HCT116 (cell line): Measurements from ENCODE around the gene MCCD1. TPM values are rescaled to one million over a fixed set of nuclear protein-coding genes. Genes with fewer than 3 reads are reported as not detected.
"Not testable (repeated sequence)": the region's sequence is repeated elsewhere in the genome, so short reads cannot be mapped to it uniquely, and the experiment has no call there.

Experiments
- ATAC-seq: fragments of 200-7000 bp; cut with Tn5 transposase; 2 replicates; pipeline ENCODE4 v1.9.1; 2020; ENCODE audit warnings: mild to moderate bottlenecking, moderate library complexity
- BruUV-seq: library from RNA; stranded (reverse); fragments of 400-500 nt; replicated peaks from 2 replicates; lab custom pipeline; 2021; lab: Mats Ljungman, UMichigan
- CTCF ChIA-PET: fragments of 300-600 bp; sonication (Branson Sonifier 250); formaldehyde crosslinking; loops from one replicate; lab custom pipeline; 2021; ENCODE audit warnings: antibody characterized with exemption; lab: Charles Lee
- POLR2A ChIA-PET: fragments of 300-600, 350-600 bp; sonication (Branson Sonifier 250); formaldehyde crosslinking; loops from one replicate; lab custom pipeline; 2021; ENCODE audit warnings: antibody characterized with exemption; lab: Charles Lee
- RAD21 ChIA-PET, 2 experiments: fragments of 300-600 bp; sonication (Branson Sonifier 250); formaldehyde crosslinking; loops; one replicate each; lab custom pipeline; 2023; ENCODE audit warnings: low total read pairs in 2 of 2; ENCODE audit not compliant: uncharacterized antibody in 2 of 2, unreplicated experiment in 2 of 2, low non-redundant PET in 1 of 2; lab: Charles Lee
- DNase-seq: peaks from one replicate; pipeline ENCODE4 v3.0.0-alpha.2; 2010; ENCODE audit warnings: low read depth, low spot score
- H2AFZ ChIP-seq: fragments of 200-600 bp; shearing (Covaris generic), sonication (generic); 2 replicates; pipeline ENCODE4 v1.6.1; 2017; ENCODE audit warnings: low read depth, mixed run types, mixed read lengths, antibody characterized with exemption, low read length; ENCODE audit not compliant: poor library complexity, severe bottlenecking
- H3K27ac ChIP-seq: 2 replicates; pipeline ENCODE4 v1.5.1; 2012; ENCODE audit warnings: low read depth, low read length
- H3K27me3 ChIP-seq: fragments of 200-600 bp; sonication (generic); 2 replicates; pipeline ENCODE4 v1.6.1; 2016; ENCODE audit warnings: mixed run types, low read length, mixed read lengths; ENCODE audit not compliant: insufficient read depth
- H3K36me3 ChIP-seq, 2 experiments: fragments of 200-500 bp in 1 of 2; fragments of 200-600 bp in 1 of 2; sonication (Bioruptor generic) in 1 of 2; sonication (generic) in 1 of 2; 2 replicates each; pipeline versions ENCODE4 v1.5.1 to v1.6.1; 2014 to 2016; ENCODE audit warnings: low read length in 2 of 2, inconsistent platforms in 1 of 2, mixed read lengths in 1 of 2, mixed run types in 1 of 2; ENCODE audit not compliant: insufficient read depth in 2 of 2, control insufficient read depth in 1 of 2
- H3K4me1 ChIP-seq, 2 experiments: fragments of 200-600 bp in 1 of 2; sonication (generic) in 1 of 2; 2 replicates each; pipeline versions ENCODE4 v1.5.1 to v1.6.1; 2012 to 2017; ENCODE audit warnings: low read length in 2 of 2, inconsistent platforms in 1 of 2, mild to moderate bottlenecking in 1 of 2, mixed read lengths in 1 of 2, mixed run types in 1 of 2, moderate library complexity in 1 of 2; ENCODE audit not compliant: insufficient read depth in 2 of 2, control insufficient read depth in 1 of 2
- H3K4me2 ChIP-seq: fragments of 200-600 bp; sonication (generic); 2 replicates; pipeline ENCODE4 v1.6.1; 2017; ENCODE audit warnings: mixed run types, low read length, mixed read lengths
- H3K4me3 ChIP-seq, 2 experiments: fragments of 200-600 bp in 1 of 2; sonication (generic) in 1 of 2; replicated peaks in 1 of 2; 2 replicates each; pipeline ENCODE4 v1.5.1; 2011 to 2016; ENCODE audit warnings: low read length in 2 of 2, control low read depth in 1 of 2, low read depth in 1 of 2, mild to moderate bottlenecking in 1 of 2, mixed read lengths in 1 of 2, mixed run types in 1 of 2
- H3K79me2 ChIP-seq: fragments of 200-600 bp; sonication (generic); 2 replicates; pipeline ENCODE4 v1.6.1; 2017; ENCODE audit warnings: mild to moderate bottlenecking, mixed run types, low read length, moderate library complexity, mixed read lengths; ENCODE audit not compliant: insufficient read depth
- H3K9ac ChIP-seq: fragments of 200-600 bp; sonication (generic); 2 replicates; pipeline ENCODE4 v1.6.1; 2016; ENCODE audit warnings: low read length, mixed read lengths
- H3K9me2 ChIP-seq: fragments of 200-600 bp; sonication (generic), shearing (Covaris generic); 2 replicates; pipeline ENCODE4 v1.6.1; 2017; ENCODE audit warnings: mixed run types, mild to moderate bottlenecking, moderate library complexity; ENCODE audit not compliant: insufficient read depth
- H3K9me3 ChIP-seq, 2 experiments: fragments of 200-500 bp in 1 of 2; fragments of 200-600 bp in 1 of 2; sonication (Bioruptor generic) in 1 of 2; sonication (generic) in 1 of 2; 2 replicates each; pipeline ENCODE4 v1.6.1; 2014 to 2017; ENCODE audit warnings: low read length in 2 of 2, mixed read lengths in 2 of 2, inconsistent platforms in 1 of 2, low read depth in 1 of 2, mild to moderate bottlenecking in 1 of 2, mixed run types in 1 of 2, moderate library complexity in 1 of 2; ENCODE audit not compliant: control insufficient read depth in 1 of 2, insufficient read depth in 1 of 2
- H4K20me1 ChIP-seq: fragments of 200-600 bp; sonication (generic), shearing (Covaris generic); 2 replicates; pipeline ENCODE4 v1.6.1; 2017; ENCODE audit warnings: mixed run types, mild to moderate bottlenecking, moderate library complexity; ENCODE audit not compliant: insufficient read depth
- CEBPB ChIP-seq: IDR thresholded peaks from 2 replicates; pipeline ENCODE4 v1.6.1; 2012; ENCODE audit warnings: low read depth
- CTCF ChIP-seq, 3 experiments: fragments of 200-600 bp in 1 of 3; sonication (generic) in 1 of 3; IDR thresholded peaks in 2 of 3; conservative IDR thresholded peaks in 1 of 3; 2 replicates each; pipeline ENCODE4 v1.5.1; 2012 to 2017; ENCODE audit warnings: low read depth in 2 of 3, low read length in 2 of 3, antibody characterized with exemption in 1 of 3, borderline replicate concordance in 1 of 3, control low read depth in 1 of 3, mild to moderate bottlenecking in 1 of 3, mixed read lengths in 1 of 3, mixed run types in 1 of 3, moderate library complexity in 1 of 3; ENCODE audit not compliant: insufficient read depth in 1 of 3
- RAD21 ChIP-seq: IDR thresholded peaks from 2 replicates; pipeline ENCODE4 v1.6.1; 2012; ENCODE audit warnings: low read depth, mild to moderate bottlenecking
- SIN3A ChIP-seq: IDR thresholded peaks from 2 replicates; pipeline ENCODE4 v1.6.1; 2012; ENCODE audit warnings: low read depth
- SRF ChIP-seq: IDR thresholded peaks from 2 replicates; pipeline ENCODE4 v1.6.1; 2012; ENCODE audit warnings: low read depth
- YY1 ChIP-seq: IDR thresholded peaks from 2 replicates; pipeline ENCODE4 v1.6.1; 2011; ENCODE audit warnings: low read length, low read depth, moderate library complexity, mild to moderate bottlenecking; ENCODE audit not compliant: insufficient replicate concordance; ENCODE audit errors: extremely low read depth
- intact Hi-C: fragments of 100-400 bp; cut with micrococcal nuclease; formaldehyde crosslinking; loops from 2 replicates; pipeline ENCODE4 v1.10.0; 2022
- total RNA-seq: library from RNA; stranded (reverse); gene quantifications from one replicate; pipeline ENCODE4 v1.2.1, GENCODE V29; 2021; ENCODE audit not compliant: unreplicated experiment

Gene MCCD1
- total RNA-seq, 1 experiment from 2014 or later, result not detected

GRCh38 chr6:31548544-31548873 is 19.7 kb downstream of the MCCD1 start (continued):
- TF ChIP-seq RAD21 (no peak), SRF (no peak)

DNA sequence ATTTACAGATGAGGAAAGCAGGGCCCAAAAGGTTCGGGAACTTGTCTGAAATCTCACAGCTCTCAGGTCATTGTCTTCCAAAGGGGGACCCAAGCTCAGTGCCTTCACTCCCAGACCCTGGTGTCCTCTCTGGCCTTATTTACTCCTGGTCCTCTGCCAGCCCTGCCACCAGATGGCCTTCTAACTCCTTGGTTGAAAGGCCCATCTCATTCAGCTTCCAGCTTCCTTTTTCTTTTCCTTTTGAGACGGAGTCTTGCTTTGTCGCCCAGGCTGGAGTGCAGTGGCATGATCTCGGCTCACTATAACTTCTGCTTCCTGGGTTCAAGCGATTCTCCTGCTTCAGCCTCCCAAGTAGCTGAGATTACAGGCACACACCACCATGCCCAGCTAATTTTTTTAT is 22.6 kb downstream of the MCCD1 start:
- peaks cover 8 to 17% of the 10 kb centered on the region in 2 experiments for H3K4me1 ChIP-seq
- H3K9me2 ChIP-seq, H3K9ac ChIP-seq, H3K27me3 ChIP-seq, H3K4me2 ChIP-seq, H3K9me3 ChIP-seq, H3K27ac ChIP-seq, ATAC-seq, H3K4me3 ChIP-seq, H2AFZ ChIP-seq, DNase-seq, BruUV-seq, H4K20me1 ChIP-seq: not testable (repeated sequence)
- RAD21 ChIA-PET, result interaction anchor here in 1 of 2 experiments (0.9 to 1.3 kb wide), 2 partner anchors 45 to 47 kb away, joined by 4 to 6 read pairs; no protein-coding TSS in a partner anchor
- CTCF ChIA-PET, result interaction anchor here (1.0 to 2.1 kb wide), 4 partner anchors 35 to 51 kb away, joined by 3 to 52 read pairs (median 9); partner anchors contain the start of gene LST1
- intact Hi-C loops, result loop anchor here (1.0 kb wide), 1 partner anchor 47 kb away; no protein-coding TSS in a partner anchor
- POLR2A ChIA-PET, result interaction anchor here (1.1 to 1.8 kb wide), 2 partner anchors 10 to 47 kb away, joined by 5 to 6 read pairs; partner anchors contain the start of gene DDX39B
- H3K36me3 ChIP-seq, result peaks cover 4 to 16% of the 10 kb centered on the region in 2 experiments; a peak in 2 of 4 replicates
- H3K79me2 ChIP-seq, result peaks cover 23% of the 10 kb centered on the region
- peak in 2 of 3 experiments; percentile 36 to 39; a peak in 2 of 6 replicates for TF ChIP-seq CTCF (IDR thresholded peaks at IDR 0.05 in 2 of 3, conservative IDR thresholded peaks at IDR 0.05 in 1 of 3; ENCODE audit: borderline replicate concordance in 1 of 3, insufficient read depth in 1 of 3, low read depth in 2 of 3, low read length in 2 of 3)

DNA sequence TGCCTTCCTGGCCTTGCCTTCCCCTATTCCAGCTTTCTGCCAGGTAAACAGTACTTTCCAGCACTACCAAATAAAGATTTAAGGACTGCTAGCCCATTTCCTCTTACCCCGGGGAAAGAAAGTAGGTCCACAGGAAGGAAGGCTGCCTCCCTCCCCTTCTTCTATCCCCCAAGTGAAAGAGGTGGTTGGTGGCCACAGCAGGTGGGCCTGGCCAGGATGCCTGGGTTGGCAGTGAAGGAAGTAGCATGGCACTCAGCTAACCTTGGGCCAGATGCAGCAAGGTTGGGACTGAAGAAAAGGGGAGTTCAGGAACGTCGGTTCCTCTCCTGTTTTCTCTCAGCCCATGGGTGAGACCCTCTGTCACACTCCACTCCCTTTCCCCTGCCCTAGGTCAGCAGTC is 27.5 kb downstream of the MCCD1 start:
- intact Hi-C loops, result no loop called here
- DNase-seq, result no peak
- TF ChIP-seq RAD21 (no peak), CEBPB (no peak), YY1 (no peak), SIN3A (no peak)
- Histone ChIP-seq H3K36me3 (peaks cover 19 to 20% of the 10 kb centered on the region in 2 experiments), H3K9me2 (no peaks in the 10 kb centered on the region), H2AFZ (no peak overlapping the region), H3K79me2 (peaks cover 6% of the 10 kb centered on the region; the same call in 1 of the 2 replicates), H4K20me1 (no peaks in the 10 kb centered on the region), H3K4me2 (no peak overlapping the region), H3K9ac (no peak overlapping the region), H3K4me3 (no peak overlapping the region), H3K4me1 (peaks cover 5 to 24% of the 10 kb centered on the region in 2 experiments; a peak in 3 of 4 replicates), H3K27me3 (no peaks in the 10 kb centered on the region), H3K9me3 (no peaks in the 10 kb centered on the region), H3K27ac (no peak overlapping the region)
- ChIA-PET CTCF (no interaction called here), POLR2A (no interaction called here), RAD21 (no interaction called here)
- ATAC-seq, result no peak
- BruUV-seq, result no TSS peak
